K562 (cell line): Measurements from ENCODE around the gene HADHA.

Source experiments
- AFF4 ChIP-seq: sonication (generic); formaldehyde crosslinking; IDR thresholded peaks from 2 replicates; pipeline ENCODE4 v1.8.0; 2023; ENCODE audit warnings: mild to moderate bottlenecking, missing genetic modification reagents
- BRF1 ChIP-seq: IDR thresholded peaks from 3 replicates; pipeline ENCODE4 v1.6.1; 2011; ENCODE audit warnings: borderline replicate concordance, mild to moderate bottlenecking; ENCODE audit not compliant: insufficient read length; ENCODE audit errors: extremely low read depth
- CTCF ChIP-seq, 3 experiments: IDR thresholded peaks in 2 of 3; conservative IDR thresholded peaks in 1 of 3; 2 replicates each; pipeline ENCODE4 v1.5.1; 2011 to 2012; ENCODE audit warnings: low read length in 3 of 3, mild to moderate bottlenecking in 3 of 3, control low read depth in 2 of 3, improper control_type of control experiment in 1 of 3, inconsistent platforms in 1 of 3, low read depth in 1 of 3, mixed read lengths in 1 of 3, moderate library complexity in 1 of 3; ENCODE audit not compliant: insufficient read depth in 2 of 3
- ELF1 ChIP-seq: fragments of 200-800 bp; sonication (Bioruptor generic); IDR thresholded peaks from 2 replicates; pipeline ENCODE4 v1.6.1; 2016; ENCODE audit warnings: missing genetic modification characterization, missing compliant biosample characterization
- ELK1 ChIP-seq: sonication (generic); formaldehyde crosslinking; IDR thresholded peaks from 2 replicates; pipeline ENCODE4 v1.8.1; 2022; ENCODE audit warnings: missing genetic modification reagents
- EP300 ChIP-seq: IDR thresholded peaks from 2 replicates; pipeline ENCODE4 v1.6.1; 2012; ENCODE audit warnings: low read length, improper control_type of control experiment
- GTF2F1 ChIP-seq: IDR thresholded peaks from 2 replicates; pipeline ENCODE4 v1.6.1; 2011; ENCODE audit warnings: low read depth, low read length, improper control_type of control experiment
- HDAC3 ChIP-seq: fragments of 450-650 bp; IDR thresholded peaks from 2 replicates; pipeline ENCODE4 v1.6.1; 2018; ENCODE audit warnings: borderline replicate concordance, mild to moderate bottlenecking, moderate library complexity; ENCODE audit not compliant: partially characterized antibody
- NFRKB ChIP-seq: fragments of 450-650 bp; IDR thresholded peaks from 2 replicates; pipeline ENCODE4 v1.6.1; 2016; ENCODE audit warnings: low read depth
- PATZ1 ChIP-seq: fragments of 250-450 bp; sonication (Bioruptor Pico); IDR thresholded peaks from 2 replicates; pipeline ENCODE4 v1.5.0; 2020; ENCODE audit warnings: mild to moderate bottlenecking, borderline replicate concordance
- USF2 ChIP-seq: sonication (generic); formaldehyde crosslinking; IDR thresholded peaks from 2 replicates; pipeline ENCODE4 v1.5.0; 2020; ENCODE audit warnings: missing genetic modification reagents
- ZBTB33 ChIP-seq: sonication (generic); formaldehyde crosslinking; IDR thresholded peaks from 2 replicates; pipeline ENCODE4 v1.8.1; 2023; ENCODE audit warnings: mild to moderate bottlenecking, missing genetic modification reagents

- no peak for TF ChIP-seq CTCF (IDR thresholded peaks at IDR 0.05 in 2 of 3, conservative IDR thresholded peaks at IDR 0.05 in 1 of 3; ENCODE audit: insufficient read depth in 2 of 3, low read depth in 1 of 3, low read length in 3 of 3)
- no peak for TF ChIP-seq ZBTB33 (CRISPR knock-in tag)
- no peak for TF ChIP-seq EP300
- TF ChIP-seq USF2 (CRISPR knock-in tag): no peak
- TF ChIP-seq ELK1: no peak
- no peak for TF ChIP-seq BRF1
- no peak for TF ChIP-seq GTF2F1
- no peak for TF ChIP-seq ELF1 (tag)
- no peak for TF ChIP-seq AFF4
- TF ChIP-seq NFRKB: no peak
- no peak for TF ChIP-seq HDAC3
- TF ChIP-seq PATZ1 (CRISPR knock-in tag): no peak
Measured at GRCh38 chr2:26150243-26150642, 94.2 kb downstream of the HADHA start.
